WTC11 (cell line): Measurements from ENCODE around the gene TRABD2A. TPM values are rescaled to one million over a fixed set of nuclear protein-coding genes. Genes with fewer than 3 reads are reported as not detected.

Experiments used
- ATAC-seq: fragments of 200-7000 bp; cut with Tn5 transposase; 2 replicates; pipeline ENCODE4 v1.10.0; 2021; ENCODE audit warnings: mild to moderate bottlenecking, moderate library complexity
- CTCF ChIA-PET: fragments of 300-600 bp; sonication (Branson Sonifier 250); formaldehyde crosslinking; loops from one replicate; lab custom pipeline; 2021; ENCODE audit warnings: antibody characterized with exemption; lab: Charles Lee
- POLR2A ChIA-PET: fragments of 350-600 bp; sonication (Branson Sonifier 250); formaldehyde crosslinking; loops from one replicate; lab custom pipeline; 2021; ENCODE audit warnings: antibody characterized with exemption; lab: Charles Lee
- DNase-seq: peaks from one replicate; pipeline ENCODE4 v3.0.0; 2021; ENCODE audit warnings: low spot score
- H3K27ac Mint-ChIP-seq: 2 replicates; pipeline ENCODE4 v1.8.0; 2021; ENCODE audit warnings: mixed read lengths
- H3K27me3 Mint-ChIP-seq: 2 replicates; pipeline ENCODE4 v1.8.0; 2021; ENCODE audit warnings: low read depth, mild to moderate bottlenecking, moderate library complexity, mixed read lengths
- H3K36me3 Mint-ChIP-seq: 2 replicates; pipeline ENCODE4 v1.8.0; 2021; ENCODE audit warnings: mixed read lengths
- H3K4me1 Mint-ChIP-seq: 2 replicates; pipeline ENCODE4 v1.8.0; 2022; ENCODE audit warnings: mixed read lengths
- H3K4me3 Mint-ChIP-seq: 2 replicates; pipeline ENCODE4 v1.8.0; 2021; ENCODE audit warnings: mild to moderate bottlenecking, moderate library complexity, mixed read lengths
- H3K9me3 Mint-ChIP-seq: 2 replicates; pipeline ENCODE4 v1.8.0; 2021; ENCODE audit warnings: mixed read lengths
- ARID4B ChIP-seq: sonication (generic); formaldehyde crosslinking; IDR thresholded peaks from 2 replicates; pipeline ENCODE4 v1.8.0; 2023; ENCODE audit warnings: missing genetic modification reagents, mild to moderate bottlenecking, borderline replicate concordance
- FOXJ3 ChIP-seq: sonication (generic); formaldehyde crosslinking; IDR thresholded peaks from 2 replicates; pipeline ENCODE4 v1.9.0; 2021; ENCODE audit warnings: missing genetic modification reagents, mild to moderate bottlenecking, borderline replicate concordance
- FOXK1 ChIP-seq: sonication (generic); formaldehyde crosslinking; IDR thresholded peaks from 2 replicates; pipeline ENCODE4 v1.8.0; 2022; ENCODE audit warnings: mild to moderate bottlenecking, moderate library complexity, missing genetic modification reagents
- GABPB1 ChIP-seq: sonication (generic); formaldehyde crosslinking; IDR thresholded peaks from 2 replicates; pipeline ENCODE4 v1.8.1; 2023; ENCODE audit warnings: mild to moderate bottlenecking, missing genetic modification reagents
- GRHL2 ChIP-seq: fragments of 250-450 bp; sonication (Bioruptor Pico); IDR thresholded peaks from 2 replicates; pipeline ENCODE4 v1.8.0; 2022; ENCODE audit warnings: mild to moderate bottlenecking, moderate library complexity; ENCODE audit not compliant: insufficient replicate concordance, severe bottlenecking
- GTF2I ChIP-seq: fragments of 250-450 bp; sonication (Bioruptor Pico); conservative IDR thresholded peaks from 2 replicates; pipeline ENCODE4 v1.4.0; 2021; ENCODE audit warnings: mild to moderate bottlenecking
- HMGA2 ChIP-seq: fragments of 250-450 bp; sonication (Bioruptor Pico); IDR thresholded peaks from 2 replicates; pipeline ENCODE4 v1.4.0; 2021; ENCODE audit warnings: mild to moderate bottlenecking, moderate library complexity
- NFATC4 ChIP-seq: fragments of 250-450 bp; sonication (Bioruptor Pico); IDR thresholded peaks from 2 replicates; pipeline ENCODE4 v1.9.0; 2021; ENCODE audit warnings: mild to moderate bottlenecking
- NFE2L1 ChIP-seq: sonication (generic); formaldehyde crosslinking; IDR thresholded peaks from 2 replicates; pipeline ENCODE4 v1.8.1; 2023; ENCODE audit warnings: missing genetic modification reagents
- NFYB ChIP-seq: sonication (generic); formaldehyde crosslinking; conservative IDR thresholded peaks from 2 replicates; pipeline ENCODE4 v1.8.0; 2022; ENCODE audit warnings: low read depth, missing genetic modification reagents
- PREB ChIP-seq: sonication (generic); formaldehyde crosslinking; IDR thresholded peaks from 2 replicates; pipeline ENCODE4 v1.8.1; 2022; ENCODE audit warnings: mild to moderate bottlenecking, missing genetic modification reagents, moderate library complexity, borderline replicate concordance
- RORB ChIP-seq: fragments of 250-450 bp; sonication (Bioruptor Pico); IDR thresholded peaks from 2 replicates; pipeline ENCODE4 v1.9.0; 2021; ENCODE audit warnings: mild to moderate bottlenecking
- TEAD4 ChIP-seq: sonication (generic); formaldehyde crosslinking; IDR thresholded peaks from 2 replicates; pipeline ENCODE4 v1.8.0; 2022; ENCODE audit warnings: mild to moderate bottlenecking, missing genetic modification reagents
- ZNF219 ChIP-seq: sonication (generic); formaldehyde crosslinking; IDR thresholded peaks from 2 replicates; pipeline ENCODE4 v1.8.0; 2023; ENCODE audit warnings: missing genetic modification reagents, mild to moderate bottlenecking, borderline replicate concordance
- ZNF317 ChIP-seq: sonication (generic); formaldehyde crosslinking; IDR thresholded peaks from 2 replicates; pipeline ENCODE4 v1.8.1; 2023; ENCODE audit warnings: low read depth, mild to moderate bottlenecking, moderate library complexity, missing genetic modification reagents, borderline replicate concordance
- ZNF416 ChIP-seq: fragments of 250-450 bp; sonication (Bioruptor Pico); IDR thresholded peaks from 2 replicates; pipeline ENCODE4 v1.9.0; 2021; ENCODE audit warnings: mild to moderate bottlenecking, inconsistent platforms
- total RNA-seq: library from RNA; stranded (reverse); gene quantifications from 3 replicates; pipeline ENCODE4 v1.2.3, GENCODE V29; 2021
- TF ChIP-seq, protein P1 (sequence below): fragments of 250-450 bp; sonication (Bioruptor Pico); conservative IDR thresholded peaks from 2 replicates; pipeline ENCODE4 v1.9.0; 2021; ENCODE audit warnings: mild to moderate bottlenecking
- TF ChIP-seq, protein P2 (sequence below): sonication (generic); formaldehyde crosslinking; IDR thresholded peaks from 2 replicates; pipeline ENCODE4 v1.8.1; 2023; ENCODE audit warnings: mild to moderate bottlenecking, missing genetic modification reagents, moderate library complexity

Gene TRABD2A
- total RNA-seq, 1 experiment from 2014 or later: 12.1 TPM

DNA sequence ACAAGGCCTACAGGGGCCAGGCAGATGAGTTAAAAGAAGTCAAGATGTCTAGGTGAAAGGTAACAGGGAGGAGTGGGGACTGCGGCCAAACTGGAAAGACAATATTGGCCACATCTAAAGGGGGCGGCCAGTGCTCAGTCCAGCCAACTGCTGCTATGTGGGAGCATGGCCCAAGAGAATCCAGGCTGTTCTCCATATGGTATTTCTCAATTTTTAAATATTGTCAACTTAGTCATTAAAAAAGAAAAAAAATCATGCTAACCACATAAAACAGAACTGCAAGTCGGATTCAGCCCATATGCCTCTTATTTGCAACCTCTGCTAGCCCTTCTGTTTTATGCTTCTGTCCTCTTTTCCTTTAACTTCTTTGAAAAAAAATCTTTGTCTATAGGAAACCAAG, 14.8 kb downstream of the TRABD2A start:
- no peak for ATAC-seq
- peaks cover 3% of the 10 kb centered on the region; the same call in 1 of the 2 replicates for H3K27me3 Mint-ChIP-seq
- no peak overlapping the region for H3K27ac Mint-ChIP-seq
- peaks cover 12% of the 10 kb centered on the region for H3K4me1 Mint-ChIP-seq
- TF ChIP-seq PREB (CRISPR knock-in tag): no peak
- TF ChIP-seq ARID4B (CRISPR knock-in tag): no peak
- no peak for TF ChIP-seq NFATC4
- no peak for TF ChIP-seq ZNF416 (CRISPR knock-in tag)
- TF ChIP-seq GABPB1 (CRISPR knock-in tag): no peak
- TF ChIP-seq FOXJ3 (CRISPR knock-in tag): no peak
- no peak for TF ChIP-seq TEAD4
- no peak for TF ChIP-seq ZNF219 (CRISPR knock-in tag)
- no peak for TF ChIP-seq RORB (CRISPR knock-in tag)
- TF ChIP-seq, protein P1, sequence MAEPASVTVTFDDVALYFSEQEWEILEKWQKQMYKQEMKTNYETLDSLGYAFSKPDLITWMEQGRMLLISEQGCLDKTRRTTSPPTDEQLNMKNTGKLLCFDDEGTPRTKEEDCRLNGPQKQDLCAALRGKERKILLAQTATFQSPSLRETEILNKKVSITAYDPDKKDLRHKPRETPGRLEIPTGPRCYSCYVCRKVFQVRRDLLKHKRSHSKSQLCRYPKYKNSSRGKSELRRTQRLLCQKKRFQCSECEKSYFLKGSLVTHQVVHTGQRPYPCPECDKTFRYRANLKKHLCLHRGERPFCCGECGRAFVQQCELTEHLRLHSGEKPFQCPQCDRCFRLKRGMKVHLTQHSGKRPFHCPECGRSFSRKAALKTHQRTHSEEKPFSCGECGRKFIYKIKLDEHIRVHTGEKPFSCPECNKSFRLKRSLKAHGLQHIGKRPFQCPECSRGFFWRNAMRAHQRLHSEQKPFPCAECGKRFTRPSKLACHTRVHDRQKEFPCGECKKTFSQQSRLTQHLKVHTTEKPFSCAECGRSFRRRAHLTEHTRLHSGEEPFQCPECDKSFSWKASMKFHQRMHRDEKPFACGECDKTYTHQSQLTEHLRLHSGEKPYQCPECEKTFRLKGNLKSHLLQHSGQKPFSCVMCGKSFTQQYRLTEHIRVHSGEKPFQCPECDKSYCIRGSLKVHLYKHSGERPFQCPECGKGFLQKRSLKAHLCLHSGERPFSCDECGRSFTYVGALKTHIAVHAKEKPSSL (CRISPR knock-in tag): no peak
- no peak for TF ChIP-seq HMGA2 (CRISPR knock-in tag)
- no peak for TF ChIP-seq GTF2I
- TF ChIP-seq NFYB (CRISPR knock-in tag): no peak
- no peak for TF ChIP-seq NFE2L1 (CRISPR knock-in tag)
- no peak for TF ChIP-seq ZNF317 (CRISPR knock-in tag)
- TF ChIP-seq GRHL2 (CRISPR knock-in tag): no peak
- TF ChIP-seq, protein P2, sequence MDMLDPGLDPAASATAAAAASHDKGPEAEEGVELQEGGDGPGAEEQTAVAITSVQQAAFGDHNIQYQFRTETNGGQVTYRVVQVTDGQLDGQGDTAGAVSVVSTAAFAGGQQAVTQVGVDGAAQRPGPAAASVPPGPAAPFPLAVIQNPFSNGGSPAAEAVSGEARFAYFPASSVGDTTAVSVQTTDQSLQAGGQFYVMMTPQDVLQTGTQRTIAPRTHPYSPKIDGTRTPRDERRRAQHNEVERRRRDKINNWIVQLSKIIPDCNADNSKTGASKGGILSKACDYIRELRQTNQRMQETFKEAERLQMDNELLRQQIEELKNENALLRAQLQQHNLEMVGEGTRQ (CRISPR knock-in tag): no peak
- no peak for TF ChIP-seq FOXK1 (CRISPR knock-in tag)
- no peak overlapping the region for H3K4me3 Mint-ChIP-seq
- no peak for DNase-seq
- CTCF ChIA-PET: interaction anchor here (0.7 kb wide), 1 partner anchor 16 kb away, joined by 3 read pairs; no protein-coding TSS in a partner anchor
- POLR2A ChIA-PET: no interaction called here
- peaks cover 3% of the 10 kb centered on the region; the same call in 1 of the 2 replicates for H3K9me3 Mint-ChIP-seq
- H3K36me3 Mint-ChIP-seq: no peaks in the 10 kb centered on the region
